Trophoblast cell (in vitro differentiated cells and primary cell): ENCODE measurements around the gene ZC3H7B.

ENCODE experiments used
- DNase-seq, 2 donors: peaks; one replicate each; pipeline ENCODE4 v3.0.0-alpha.2; 2016
- H2AFZ ChIP-seq: 2 replicates; pipeline ENCODE4 v1.6.1; 2013; ENCODE audit warnings: low read length, moderate library complexity, mild to moderate bottlenecking; ENCODE audit not compliant: insufficient read depth, poor library complexity
- H2AK5ac ChIP-seq: 2 replicates; pipeline ENCODE4 v1.6.1; 2013; ENCODE audit warnings: mild to moderate bottlenecking, low read length
- H2BK120ac ChIP-seq: 2 replicates; pipeline ENCODE4 v1.6.1; 2013; ENCODE audit warnings: low read length, mild to moderate bottlenecking, moderate library complexity; ENCODE audit not compliant: insufficient read depth, poor library complexity
- H2BK12ac ChIP-seq: 2 replicates; pipeline ENCODE4 v1.6.1; 2013; ENCODE audit warnings: mild to moderate bottlenecking, low read length, moderate library complexity
- H2BK5ac ChIP-seq: 2 replicates; pipeline ENCODE4 v1.6.1; 2013; ENCODE audit warnings: low read length, low read depth, moderate library complexity, mild to moderate bottlenecking; ENCODE audit not compliant: poor library complexity
- H3K14ac ChIP-seq: 2 replicates; pipeline ENCODE4 v1.6.1; 2013; ENCODE audit warnings: mild to moderate bottlenecking, low read length
- H3K18ac ChIP-seq: 2 replicates; pipeline ENCODE4 v1.6.1; 2013; ENCODE audit warnings: mild to moderate bottlenecking, low read length
- H3K23ac ChIP-seq: 2 replicates; pipeline ENCODE4 v1.6.1; 2013; ENCODE audit warnings: low read length
- H3K27ac ChIP-seq: 2 replicates; pipeline ENCODE4 v1.5.1; 2013; ENCODE audit warnings: low read depth, mild to moderate bottlenecking, inconsistent platforms, low read length, moderate library complexity
- H3K27me3 ChIP-seq: 2 replicates; pipeline ENCODE4 v1.6.1; 2013; ENCODE audit warnings: inconsistent platforms, mild to moderate bottlenecking, low read length, moderate library complexity; ENCODE audit not compliant: insufficient read depth
- H3K36me3 ChIP-seq, 2 experiments: 1 replicate in 1 of 2; 2 replicates in 1 of 2; pipeline ENCODE4 v1.6.1; 2013; ENCODE audit warnings: low read length in 2 of 2, mild to moderate bottlenecking in 2 of 2, moderate library complexity in 1 of 2; ENCODE audit not compliant: insufficient read depth in 2 of 2, control insufficient read depth in 1 of 2
- H3K4ac ChIP-seq: 2 replicates; pipeline ENCODE4 v1.6.1; 2013; ENCODE audit warnings: low read depth, mild to moderate bottlenecking, low read length, moderate library complexity
- H3K4me1 ChIP-seq, 2 experiments: 1 replicate in 1 of 2; 2 replicates in 1 of 2; pipeline ENCODE4 v1.6.1; 2013; ENCODE audit warnings: low read length in 2 of 2, mild to moderate bottlenecking in 2 of 2, moderate library complexity in 1 of 2; ENCODE audit not compliant: insufficient read depth in 2 of 2, control insufficient read depth in 1 of 2
- H3K4me2 ChIP-seq: 2 replicates; pipeline ENCODE4 v1.6.1; 2013; ENCODE audit warnings: inconsistent platforms, mild to moderate bottlenecking, low read length, moderate library complexity
- H3K4me3 ChIP-seq: 2 replicates; pipeline ENCODE4 v1.5.1; 2013; ENCODE audit warnings: mild to moderate bottlenecking, low read depth, low read length, inconsistent platforms
- H3K79me1 ChIP-seq: one replicate; pipeline ENCODE4 v1.6.1; 2013; ENCODE audit warnings: low read length
- H3K79me2 ChIP-seq: 2 replicates; pipeline ENCODE4 v1.6.1; 2013; ENCODE audit warnings: low read length, mild to moderate bottlenecking; ENCODE audit not compliant: control insufficient read depth, insufficient read depth, poor library complexity
- H3K9ac ChIP-seq: 2 replicates; pipeline ENCODE4 v1.6.1; 2013; ENCODE audit warnings: mild to moderate bottlenecking, low read length
- H3K9me3 ChIP-seq: 2 replicates; pipeline ENCODE4 v1.6.1; 2013; ENCODE audit warnings: low read depth, mild to moderate bottlenecking, control low read depth, inconsistent platforms, low read length; ENCODE audit not compliant: insufficient read depth
- H4K12ac ChIP-seq: 2 replicates; pipeline ENCODE4 v1.6.1; 2013; ENCODE audit warnings: low read depth, mild to moderate bottlenecking, low read length, moderate library complexity
- H4K8ac ChIP-seq: 2 replicates; pipeline ENCODE4 v1.6.1; 2013; ENCODE audit warnings: low read depth, mild to moderate bottlenecking, low read length, moderate library complexity
- H4K91ac ChIP-seq: one replicate; pipeline ENCODE4 v1.6.1; 2013; ENCODE audit warnings: low read depth, mild to moderate bottlenecking, low read length, moderate library complexity
- WGBS: extraction: QIAGEN DNeasy Blood & Tissue Kit; methylation state at CpG from one replicate; pipeline ENCODE4 v1.1.7; 2013; ENCODE audit warnings: missing lambda C conversion rate; ENCODE audit not compliant: insufficient read length, insufficient coverage; ENCODE audit errors: extremely low coverage; 5-methylcytosine and 5-hydroxymethylcytosine counted together

Gene ZC3H7B

GRCh38 chr22:41315586-41315985 lies 14.3 kb downstream of the ZC3H7B start:
- no peak overlapping the region for H2BK5ac ChIP-seq
- no peak overlapping the region for H3K27ac ChIP-seq
- H3K79me1 ChIP-seq = no peaks in the 10 kb centered on the region
- no peak overlapping the region for H3K4me3 ChIP-seq
- H3K23ac ChIP-seq = no peak overlapping the region
- H3K27me3 ChIP-seq = no peaks in the 10 kb centered on the region
- peaks cover 7 to 8% of the 10 kb centered on the region in 2 experiments for H3K36me3 ChIP-seq
- H2AFZ ChIP-seq = no peak overlapping the region
- H3K14ac ChIP-seq = no peak overlapping the region
- no peaks in the 10 kb centered on the region for H3K4me1 ChIP-seq
- no peak overlapping the region for H3K4me2 ChIP-seq
- peak; percentile 43 to 66 for DNase-seq
- no peaks in the 10 kb centered on the region for H3K9me3 ChIP-seq
- H2BK12ac ChIP-seq = no peak overlapping the region
- no peak overlapping the region for H4K91ac ChIP-seq
- no peak overlapping the region for H3K4ac ChIP-seq
- no peak overlapping the region for H4K8ac ChIP-seq
- H3K18ac ChIP-seq = no peak overlapping the region
- peaks cover 9% of the 10 kb centered on the region for H3K79me2 ChIP-seq
- H3K9ac ChIP-seq = no peak overlapping the region
- 100% methylated on average over 1 of the region's 1 CpG for WGBS
- no peak overlapping the region for H2BK120ac ChIP-seq
- no peak overlapping the region for H4K12ac ChIP-seq
- H2AK5ac ChIP-seq = no peak overlapping the region

DNA sequence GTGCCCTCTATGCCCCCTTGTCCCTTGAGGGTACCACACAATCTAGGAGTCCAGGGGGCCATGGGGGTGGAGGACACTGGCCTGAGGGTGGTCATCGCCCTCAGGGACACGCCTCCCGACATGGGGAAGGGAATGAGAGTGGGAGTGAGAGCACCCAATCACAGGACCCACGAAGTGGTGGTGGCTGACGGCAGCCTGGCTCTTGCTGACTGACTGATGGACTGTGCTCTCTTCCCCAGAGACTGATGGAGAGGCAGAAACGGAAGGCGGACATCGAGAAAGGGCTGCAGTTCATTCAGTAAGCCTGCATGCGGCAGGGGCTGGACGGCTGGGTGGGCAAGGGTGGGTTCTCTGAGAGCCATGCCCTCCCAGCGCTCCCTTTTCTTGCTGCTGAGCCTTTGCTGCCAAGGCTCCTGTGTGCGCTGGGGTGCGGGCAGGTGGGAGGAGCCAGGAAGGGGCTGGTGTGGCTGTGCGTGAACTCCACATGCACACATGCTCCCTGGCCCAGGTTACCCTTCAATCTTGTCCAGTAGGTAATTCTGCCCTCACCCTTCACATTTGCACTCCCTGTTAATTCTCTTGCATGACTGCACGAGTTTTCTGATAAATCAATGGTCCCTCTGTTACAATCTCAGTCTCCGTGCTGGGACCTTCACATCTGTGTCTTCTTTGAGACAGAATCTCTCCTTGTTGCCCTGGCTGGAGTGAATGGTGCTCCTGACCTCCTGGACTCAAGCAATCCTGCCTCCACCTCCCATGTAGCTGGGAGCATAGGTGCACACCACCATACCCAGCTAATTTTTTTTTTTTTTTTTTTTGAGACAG lies 19.3 kb downstream of the ZC3H7B start:
- no peak overlapping the region for H3K14ac ChIP-seq
- no peaks in the 10 kb centered on the region for H3K9me3 ChIP-seq
- H2BK5ac ChIP-seq = no peak overlapping the region
- no peak overlapping the region for H4K8ac ChIP-seq
- no peak overlapping the region for H4K91ac ChIP-seq
- no peak overlapping the region for H3K27ac ChIP-seq
- H3K4me1 ChIP-seq = peaks cover 10 to 12% of the 10 kb centered on the region in 2 experiments
- no peak overlapping the region for H3K9ac ChIP-seq
- DNase-seq = no peak
- H2BK12ac ChIP-seq = no peak overlapping the region
- no peak overlapping the region for H4K12ac ChIP-seq
- H3K4ac ChIP-seq = no peak overlapping the region
- peaks cover 30 to 35% of the 10 kb centered on the region in 2 experiments for H3K36me3 ChIP-seq
- H3K27me3 ChIP-seq = no peaks in the 10 kb centered on the region
- H2BK120ac ChIP-seq = no peak overlapping the region
- H3K79me2 ChIP-seq = peaks cover 8% of the 10 kb centered on the region
- no peak overlapping the region for H2AK5ac ChIP-seq
- no CpG with 5 or more reads among the region's 16 CpGs for WGBS
- no peak overlapping the region for H3K23ac ChIP-seq
- peak overlapping the region; percentile 37 for H3K18ac ChIP-seq
- no peak overlapping the region for H3K4me2 ChIP-seq
- H3K4me3 ChIP-seq = no peak overlapping the region
- no peak overlapping the region for H2AFZ ChIP-seq
- H3K79me1 ChIP-seq = no peaks in the 10 kb centered on the region

DNA sequence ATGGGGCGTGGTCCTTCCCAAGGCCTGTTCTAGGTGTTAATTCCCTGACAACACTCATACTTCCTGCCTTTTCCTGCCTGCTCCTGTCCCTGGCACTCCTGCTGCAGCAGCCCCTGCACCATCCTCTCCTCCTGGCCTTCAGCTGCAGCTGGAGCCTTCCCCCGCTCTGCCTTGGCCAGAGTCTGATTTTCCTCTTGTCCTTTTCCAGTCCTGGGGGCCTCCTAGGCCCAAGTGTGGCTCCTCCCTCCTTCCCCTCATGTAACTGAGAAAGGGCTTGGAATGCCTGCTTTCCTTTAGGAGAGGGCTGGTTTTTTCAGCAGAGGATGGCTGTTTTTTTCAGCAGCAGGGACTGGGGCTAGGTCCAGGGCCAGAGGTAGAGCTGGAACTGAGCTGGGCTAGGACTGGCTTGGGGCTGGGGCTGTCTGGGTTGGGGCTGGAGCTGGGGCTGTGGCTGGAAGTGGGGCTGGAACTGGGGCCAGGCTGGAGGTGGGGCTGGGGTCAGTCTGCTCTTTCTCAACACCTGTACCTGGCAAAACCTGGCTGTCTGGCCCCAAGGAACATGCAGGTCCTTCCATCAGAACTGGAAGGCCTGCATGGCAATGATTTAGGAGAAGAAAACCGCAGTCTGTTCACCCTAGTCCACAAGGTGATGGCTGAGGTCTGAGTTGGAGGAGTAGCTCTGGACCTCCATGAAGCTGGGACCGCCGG lies 23.6 kb downstream of the ZC3H7B start:
- Histone ChIP-seq H3K18ac (peak overlapping the region; percentile 2), H4K8ac (no peak overlapping the region)

DNA sequence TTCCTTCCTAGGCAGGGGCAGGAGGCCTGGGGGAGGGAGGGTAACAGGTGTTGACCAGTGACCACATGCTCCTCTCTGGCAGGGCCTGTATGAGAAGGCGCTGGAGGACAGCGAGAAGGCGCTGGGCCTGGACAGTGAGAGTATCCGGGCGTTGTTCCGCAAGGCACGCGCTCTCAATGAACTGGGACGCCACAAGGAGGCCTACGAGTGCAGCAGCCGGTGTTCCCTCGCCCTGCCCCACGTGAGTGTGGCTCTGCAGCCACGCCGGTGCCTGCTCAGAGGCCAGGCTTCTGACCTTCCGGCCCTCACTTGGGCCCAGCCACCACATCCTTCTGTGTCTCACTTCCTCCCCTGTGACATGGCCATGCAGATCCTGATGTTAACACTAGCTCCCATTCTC lies 25.8 kb downstream of the ZC3H7B start:
- no peak for DNase-seq
- no peak overlapping the region for H4K91ac ChIP-seq
- peaks cover 64 to 66% of the 10 kb centered on the region in 2 experiments for H3K36me3 ChIP-seq
- WGBS = no CpG with 5 or more reads among the region's 16 CpGs
- no peaks in the 10 kb centered on the region for H3K9me3 ChIP-seq
- no peak overlapping the region for H2AFZ ChIP-seq
- H3K4me1 ChIP-seq = peaks cover 10 to 12% of the 10 kb centered on the region in 2 experiments
- no peak overlapping the region for H3K9ac ChIP-seq
- no peak overlapping the region for H3K27ac ChIP-seq
- no peak overlapping the region for H3K4me2 ChIP-seq
- H2BK12ac ChIP-seq = no peak overlapping the region
- no peak overlapping the region for H2BK120ac ChIP-seq
- no peak overlapping the region for H3K4ac ChIP-seq
- H4K12ac ChIP-seq = no peak overlapping the region
- no peaks in the 10 kb centered on the region for H3K79me1 ChIP-seq
- no peak overlapping the region for H3K18ac ChIP-seq
- H3K23ac ChIP-seq = no peak overlapping the region
- no peak overlapping the region for H2BK5ac ChIP-seq
- H3K79me2 ChIP-seq = peaks cover 4% of the 10 kb centered on the region
- H4K8ac ChIP-seq = no peak overlapping the region
- no peak overlapping the region for H3K4me3 ChIP-seq
- H3K14ac ChIP-seq = no peak overlapping the region
- no peak overlapping the region for H2AK5ac ChIP-seq
- no peaks in the 10 kb centered on the region for H3K27me3 ChIP-seq

More for the DNA sequence above, 23.6 kb downstream of the ZC3H7B start:
- DNase-seq = no peak
- Histone ChIP-seq H3K4me3 (no peak overlapping the region), H3K79me2 (peaks cover 4% of the 10 kb centered on the region), H2BK120ac (no peak overlapping the region), H3K23ac (no peak overlapping the region), H4K12ac (peak overlapping the region; percentile 37), H2BK12ac (peak overlapping the region; percentile 10), H3K4me2 (no peak overlapping the region), H3K9me3 (no peaks in the 10 kb centered on the region), H2BK5ac (no peak overlapping the region), H3K79me1 (no peaks in the 10 kb centered on the region), H2AFZ (no peak overlapping the region), H3K36me3 (peaks cover 60 to 62% of the 10 kb centered on the region in 2 experiments), H3K4me1 (peaks cover 10 to 12% of the 10 kb centered on the region in 2 experiments), H3K9ac (no peak overlapping the region), H2AK5ac (no peak overlapping the region), H3K27ac (peak overlapping the region; percentile 20), H3K4ac (no peak overlapping the region), H4K91ac (no peak overlapping the region), H3K14ac (peak overlapping the region; percentile 1), H3K27me3 (no peaks in the 10 kb centered on the region)
- WGBS = no CpG with 5 or more reads among the region's 5 CpGs
